NCI-H2227 treated with DMSO at 0.1 percent for 48 hours (cell line): ENCODE data around the gene BBS7.

Source experiments
- DNase-seq: peaks from one replicate; lab custom pipeline; 2025; lab: John Stamatoyannopoulos, UW

Gene BBS7, protein sequence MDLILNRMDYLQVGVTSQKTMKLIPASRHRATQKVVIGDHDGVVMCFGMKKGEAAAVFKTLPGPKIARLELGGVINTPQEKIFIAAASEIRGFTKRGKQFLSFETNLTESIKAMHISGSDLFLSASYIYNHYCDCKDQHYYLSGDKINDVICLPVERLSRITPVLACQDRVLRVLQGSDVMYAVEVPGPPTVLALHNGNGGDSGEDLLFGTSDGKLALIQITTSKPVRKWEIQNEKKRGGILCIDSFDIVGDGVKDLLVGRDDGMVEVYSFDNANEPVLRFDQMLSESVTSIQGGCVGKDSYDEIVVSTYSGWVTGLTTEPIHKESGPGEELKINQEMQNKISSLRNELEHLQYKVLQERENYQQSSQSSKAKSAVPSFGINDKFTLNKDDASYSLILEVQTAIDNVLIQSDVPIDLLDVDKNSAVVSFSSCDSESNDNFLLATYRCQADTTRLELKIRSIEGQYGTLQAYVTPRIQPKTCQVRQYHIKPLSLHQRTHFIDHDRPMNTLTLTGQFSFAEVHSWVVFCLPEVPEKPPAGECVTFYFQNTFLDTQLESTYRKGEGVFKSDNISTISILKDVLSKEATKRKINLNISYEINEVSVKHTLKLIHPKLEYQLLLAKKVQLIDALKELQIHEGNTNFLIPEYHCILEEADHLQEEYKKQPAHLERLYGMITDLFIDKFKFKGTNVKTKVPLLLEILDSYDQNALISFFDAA

DNA sequence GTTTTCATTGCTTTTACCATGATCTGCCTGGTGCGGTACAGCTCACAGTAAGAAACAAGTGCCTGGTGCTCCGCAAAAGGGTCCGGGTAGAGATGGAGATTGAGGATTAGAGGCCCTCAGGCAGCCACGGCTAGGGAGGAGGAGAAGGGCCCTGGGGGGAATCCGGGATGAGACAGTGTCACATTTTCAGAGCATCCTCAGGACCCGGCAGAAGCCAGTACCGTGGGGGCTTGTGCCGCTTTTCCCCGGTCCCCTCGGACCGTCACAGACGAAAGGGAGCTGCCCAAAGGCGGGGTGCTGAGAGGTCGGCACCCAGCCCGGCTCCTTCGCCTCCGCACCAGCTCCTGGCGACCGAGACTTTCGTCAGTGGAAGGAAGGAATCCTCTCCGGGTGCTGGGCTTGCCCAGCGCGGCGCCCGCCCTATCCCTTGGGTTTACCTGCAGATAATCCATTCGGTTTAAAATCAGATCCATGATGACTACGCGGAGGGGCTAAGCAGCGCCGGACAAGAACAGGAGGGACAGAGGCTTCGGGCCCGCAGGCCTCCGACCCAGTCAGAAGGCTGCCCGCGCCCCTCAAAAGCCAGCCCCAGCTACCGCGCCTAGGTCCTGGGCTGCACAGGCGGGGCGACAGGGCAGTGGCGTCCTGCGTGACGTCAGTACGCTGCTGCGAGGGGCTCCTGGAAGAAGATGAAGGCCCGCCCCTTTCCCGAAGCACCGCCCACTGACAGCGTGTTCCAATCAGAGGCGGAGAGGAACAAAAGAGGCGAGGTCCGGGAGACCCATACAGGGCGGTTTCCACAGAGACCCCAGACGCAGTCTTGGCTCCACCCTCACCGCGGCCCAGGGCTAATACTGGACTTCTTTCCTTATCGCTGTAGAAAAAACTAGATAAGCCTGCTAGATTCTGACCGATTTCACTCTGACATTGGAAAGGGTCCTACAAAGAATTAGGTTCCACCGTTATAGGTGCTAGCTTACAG, at the start of gene BBS7:
BBS7 (minus strand) TSS at position 634 of the 982 bp plus-strand sequence; CDS start at position 473, 161 bp downstream.
- peak; percentile 95 for DNase-seq

- no peak for DNase-seq
Observed at GRCh38 chr4:121913667-121914066, 43.4 kb upstream of the BBS7 start.

DNA sequence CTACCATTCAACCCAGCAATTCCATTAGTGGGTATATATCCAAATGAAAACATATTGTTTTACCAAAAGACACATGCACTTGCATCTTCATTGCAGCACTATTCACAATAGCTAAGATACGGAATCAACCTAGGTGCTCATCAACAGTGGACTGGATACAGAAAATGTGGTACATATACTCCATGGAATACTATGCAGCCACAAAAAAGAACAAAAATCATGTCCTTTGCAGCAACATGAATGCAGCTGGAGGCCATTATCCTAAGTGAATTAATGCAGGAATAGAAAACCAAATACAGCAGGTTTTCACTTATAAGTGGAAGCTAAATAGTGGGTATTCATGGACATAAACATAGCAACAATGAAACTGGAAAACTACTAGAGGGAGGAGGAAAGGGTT, 38.1 kb upstream of the BBS7 start:
- no peak for DNase-seq

DNA sequence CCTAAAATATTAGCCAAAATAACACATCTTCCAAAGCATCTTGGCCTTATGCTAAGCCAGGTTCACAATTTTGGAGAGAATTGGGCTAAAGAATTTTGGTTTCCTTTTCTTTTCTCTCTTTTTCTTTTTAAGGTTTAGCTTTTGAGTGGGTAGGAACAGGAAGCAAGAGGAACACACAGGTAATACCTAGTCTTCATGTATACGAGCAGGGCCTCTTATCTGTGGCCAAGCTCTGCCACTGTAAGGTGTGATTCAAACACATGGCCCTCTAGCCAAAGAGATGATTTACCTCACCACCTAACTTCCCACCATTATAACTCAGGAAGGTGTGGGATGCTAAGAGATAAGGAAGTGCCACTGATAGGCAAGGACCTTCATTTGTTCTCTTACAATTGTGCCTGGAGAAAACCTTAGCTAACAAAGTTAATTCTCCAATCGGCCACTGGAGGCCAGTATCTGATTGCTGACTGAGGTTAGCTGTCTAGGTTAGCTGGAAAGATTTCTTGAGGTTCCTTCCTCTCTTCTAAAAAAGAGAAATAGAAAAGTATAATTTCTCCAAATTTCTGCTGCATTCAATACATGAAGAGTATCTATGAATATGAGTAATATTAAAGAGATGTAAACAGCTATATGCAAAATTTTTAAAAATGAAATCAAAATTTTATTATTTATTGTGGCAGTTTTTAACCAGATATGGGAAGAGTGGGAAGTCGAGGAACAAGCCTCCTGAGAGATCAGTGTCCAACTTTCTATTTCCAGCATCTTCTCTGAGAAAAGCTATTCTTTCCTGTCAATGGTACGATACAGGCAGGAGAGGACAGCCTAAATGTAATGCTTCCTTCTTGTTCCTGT, 30.1 kb upstream of the BBS7 start:
- DNase-seq, result peak; percentile 3

DNA sequence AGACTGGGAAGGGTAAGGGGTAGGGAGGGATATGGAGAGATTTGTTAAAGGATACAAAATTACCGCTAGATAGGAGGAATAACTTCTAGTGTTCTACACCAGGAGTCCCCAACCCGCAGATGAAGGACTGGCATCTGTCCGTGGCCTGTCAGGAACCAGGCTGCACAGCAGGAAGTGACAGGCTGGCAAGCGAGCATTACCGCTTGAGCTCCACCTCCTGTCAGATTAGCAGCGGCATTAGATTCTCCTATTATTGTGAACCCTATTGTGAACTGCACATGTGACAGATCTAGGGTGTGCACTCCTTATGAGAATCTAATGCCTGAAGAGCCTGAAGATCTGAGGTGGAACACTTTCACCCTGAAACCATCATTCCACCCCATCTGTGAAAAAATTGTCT, 27.9 kb upstream of the BBS7 start:
- DNase-seq, result no peak

DNA sequence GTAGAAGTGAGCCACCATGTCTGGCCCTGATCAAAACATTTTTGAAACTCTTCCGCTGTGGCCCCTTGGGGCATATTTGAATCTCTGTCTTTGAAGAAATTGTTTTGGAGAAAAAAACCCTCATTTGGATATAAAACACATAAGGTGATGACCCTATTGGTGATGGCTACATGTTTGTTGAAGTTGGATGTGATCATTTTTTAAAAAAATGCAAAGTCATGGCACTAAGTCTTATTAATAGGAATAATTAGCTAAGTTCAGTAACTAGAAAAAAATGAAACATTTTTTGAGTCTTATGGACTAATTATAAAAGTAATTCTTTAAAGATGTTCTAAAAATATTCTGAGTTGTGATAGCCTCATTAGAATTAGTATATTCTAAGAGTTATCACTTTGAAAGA, 17.9 kb upstream of the BBS7 start:
- DNase-seq, result no peak

GRCh38 chr4:121885115-121885514, 14.8 kb upstream of the BBS7 start:
- no peak for DNase-seq

- DNase-seq, result no peak
Observed at GRCh38 chr4:121881158-121881557, 10.9 kb upstream of the BBS7 start.

DNA sequence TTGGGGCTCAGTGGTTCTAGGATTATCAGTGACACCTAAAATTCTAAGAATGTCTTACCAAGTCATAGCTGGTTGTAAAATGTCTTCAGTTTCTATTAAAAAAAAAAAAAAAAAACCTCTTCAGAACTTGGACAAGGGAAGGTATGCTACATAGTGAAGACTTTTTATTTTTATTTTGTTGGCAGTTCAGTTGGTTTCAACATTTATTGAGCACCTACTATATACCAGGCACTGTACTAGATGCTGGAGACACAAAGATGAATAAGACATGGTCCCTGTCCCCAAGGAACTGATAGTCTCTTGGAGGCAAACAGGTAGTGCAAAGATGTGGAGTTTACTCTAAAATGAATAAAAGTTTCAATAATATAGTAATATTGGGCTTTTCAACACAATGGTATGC, 8.9 kb upstream of the BBS7 start:
- no peak for DNase-seq

DNA sequence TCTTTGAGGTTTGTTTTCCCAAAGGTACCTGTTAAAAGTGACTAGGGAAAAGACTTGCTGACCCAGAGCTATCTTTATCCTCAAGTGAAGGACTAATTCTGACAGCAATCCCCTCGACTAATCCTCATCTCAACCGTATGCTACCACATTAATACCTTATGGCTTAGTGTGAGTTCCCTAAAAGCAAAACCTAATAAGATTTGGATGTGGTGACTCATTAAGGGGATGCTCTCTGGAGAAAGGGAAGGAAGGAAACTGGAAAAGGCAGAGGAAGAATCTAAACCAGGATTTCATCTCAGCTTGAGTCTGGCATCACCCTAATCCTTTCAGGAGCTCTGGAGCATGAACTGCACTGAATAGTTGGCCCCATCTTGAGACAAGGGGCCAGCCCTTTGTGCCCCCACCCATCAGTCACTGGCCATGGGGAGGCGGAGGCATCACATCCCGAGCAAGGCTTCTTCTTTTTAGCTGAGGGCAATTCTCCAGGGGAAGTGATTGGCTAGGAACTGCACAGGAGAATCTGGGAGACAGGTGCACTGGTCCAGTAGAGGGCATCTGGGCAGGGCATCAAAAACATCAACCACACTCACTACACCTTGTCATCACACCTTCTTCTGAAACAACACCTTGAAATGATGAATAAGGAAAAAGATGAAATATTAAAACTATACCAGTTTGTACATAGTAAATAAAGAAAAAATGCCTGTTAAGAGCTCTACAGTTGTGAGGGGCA, 6.9 kb upstream of the BBS7 start:
- no peak for DNase-seq

DNA sequence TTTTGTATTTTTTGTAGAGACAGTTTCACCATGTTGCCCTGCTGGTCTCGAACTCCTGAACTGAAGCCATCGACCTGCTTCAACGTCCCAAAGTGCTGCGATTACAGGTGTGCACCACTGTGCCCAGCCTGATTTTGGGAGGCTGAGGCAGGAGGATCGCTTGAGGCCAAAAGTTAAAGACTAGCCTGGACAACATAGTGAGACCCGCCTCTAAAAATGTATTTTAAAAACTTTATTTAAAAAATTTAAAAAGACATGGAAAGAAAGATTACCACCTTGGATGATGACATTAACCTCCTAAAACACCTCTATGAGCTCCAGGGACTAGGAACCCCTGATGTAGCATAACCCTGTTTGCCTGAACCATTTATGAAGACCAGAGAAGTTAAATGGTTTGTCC, 5.8 kb upstream of the BBS7 start:
- DNase-seq, result no peak

DNA sequence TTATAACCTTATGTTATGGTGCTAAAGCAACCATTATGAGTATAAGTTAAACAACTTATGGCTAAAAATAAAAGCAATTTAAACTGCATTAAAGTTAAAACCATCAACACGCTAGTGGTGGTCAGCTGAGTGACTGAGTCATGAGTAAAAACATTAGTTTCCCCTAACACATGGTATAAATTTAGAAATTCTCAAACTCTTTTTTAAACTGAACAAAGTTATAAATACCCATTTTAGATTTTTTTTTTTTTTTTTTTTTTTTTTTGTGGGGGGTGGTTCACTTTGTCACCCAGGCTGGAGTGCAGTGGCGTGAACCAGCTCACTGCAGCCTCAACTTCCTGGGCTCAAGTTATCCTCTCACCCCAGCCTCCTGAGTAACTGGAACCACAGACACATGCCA, 5.4 kb upstream of the BBS7 start:
- no peak for DNase-seq

DNA sequence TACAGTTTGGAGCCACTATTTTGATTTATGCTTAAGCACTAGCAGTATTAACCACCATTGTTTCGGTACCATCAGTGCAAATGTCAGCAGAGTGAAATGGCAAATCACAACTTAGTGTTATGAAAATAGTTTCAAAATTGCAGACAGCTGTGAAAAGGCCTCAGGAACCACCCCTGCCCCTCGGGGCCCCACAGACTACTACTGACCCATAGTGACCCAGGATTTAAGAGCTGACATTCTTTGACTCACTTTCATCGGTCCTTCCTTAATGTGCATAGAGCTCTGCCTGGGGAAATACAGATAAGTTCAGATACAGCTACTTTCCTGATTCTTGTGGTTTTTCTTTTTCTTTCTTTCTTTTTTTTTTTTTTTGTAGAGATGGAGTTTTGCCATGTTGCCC, 3.3 kb upstream of the BBS7 start:
- no peak for DNase-seq

GRCh38 chr4:121863799-121864198, 6.5 kb downstream of the BBS7 start:
- peak; percentile 35 for DNase-seq

GRCh38 chr4:121861426-121861825, 8.8 kb downstream of the BBS7 start:
- DNase-seq, result no peak

GRCh38 chr4:121860121-121860520, 10.2 kb downstream of the BBS7 start:
- no peak for DNase-seq

DNA sequence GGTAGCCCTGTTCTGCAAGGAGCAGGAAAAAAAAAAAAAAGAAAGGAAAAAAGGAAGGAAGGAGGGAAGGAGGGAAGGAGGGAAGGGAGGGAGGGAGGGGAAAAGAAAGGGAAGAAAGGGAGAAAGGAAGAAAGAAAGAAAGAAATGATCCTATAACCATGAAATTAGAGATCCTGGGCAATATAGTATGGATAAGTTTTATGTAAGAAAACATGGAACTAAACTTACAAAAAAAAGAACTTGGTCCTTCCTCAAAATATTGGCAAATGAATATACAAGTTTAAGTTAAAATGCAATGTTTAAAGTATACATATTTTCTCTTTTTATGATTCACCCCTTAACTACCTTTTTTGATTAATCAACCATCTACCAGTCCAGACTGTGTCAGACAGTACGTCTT, 18.9 kb downstream of the BBS7 start:
- DNase-seq, result no peak

- no peak for DNase-seq
Observed at GRCh38 chr4:121846662-121847061, 23.6 kb downstream of the BBS7 start.

DNA sequence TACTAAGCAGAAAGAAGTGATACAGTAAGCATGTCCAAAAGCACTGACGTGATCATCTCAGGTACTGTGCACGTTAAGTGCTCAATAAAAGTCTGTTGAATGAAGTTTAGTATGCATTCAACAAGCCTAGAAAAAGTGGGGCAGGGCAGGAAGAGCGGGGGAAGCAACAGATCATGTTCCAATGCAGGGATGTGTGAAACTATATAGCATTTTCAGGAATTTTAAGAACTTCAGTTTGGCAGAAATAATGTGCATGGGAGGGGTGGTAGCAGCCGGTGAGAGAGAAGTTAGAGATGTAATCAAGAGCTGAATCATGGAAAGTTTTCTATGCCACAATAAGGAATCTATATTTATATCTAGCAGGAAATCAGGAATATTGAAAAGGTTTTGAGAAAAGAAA, 27.4 kb downstream of the BBS7 start:
- DNase-seq, result no peak

DNA sequence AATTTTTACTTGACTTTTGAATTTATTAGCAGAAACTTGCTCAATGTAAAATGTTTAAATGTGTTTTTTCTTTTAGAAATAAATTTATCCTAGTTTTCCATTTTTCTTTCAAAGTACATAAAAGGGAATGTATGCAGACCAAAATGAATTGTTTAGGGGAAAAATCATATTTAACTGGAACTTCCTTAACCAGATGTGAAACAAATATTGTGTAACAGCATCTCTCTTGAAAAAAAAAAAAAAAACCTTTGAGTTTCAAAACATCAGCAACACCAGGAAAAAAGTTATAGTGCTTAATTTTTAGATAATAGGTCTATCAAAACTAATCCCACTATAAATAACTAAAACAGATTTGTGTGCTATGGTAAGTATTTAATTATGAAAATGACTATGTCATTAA, 32.1 kb downstream of the BBS7 start:
- DNase-seq, result no peak

GRCh38 chr4:121829511-121829910, 40.8 kb downstream of the BBS7 start:
- DNase-seq, result no peak
